H1 (cell line): Measurements from ENCODE around the gene COL2A1. TPM values are rescaled to one million over a fixed set of nuclear protein-coding genes. Genes with fewer than 3 reads are reported as not detected.

Experiments used
- CTCF ChIA-PET: fragments of 300-600 bp; sonication (Branson Sonifier 250); formaldehyde crosslinking; loops from one replicate; lab custom pipeline; 2021; ENCODE audit not compliant: partially characterized antibody; lab: Charles Lee
- POLR2A ChIA-PET: fragments of 300-600 bp; sonication (Branson Sonifier 250); formaldehyde crosslinking; loops from one replicate; lab custom pipeline; 2021; ENCODE audit warnings: inconsistent platforms; ENCODE audit not compliant: partially characterized antibody; lab: Charles Lee
- DNase-seq, 2 experiments: peaks; one replicate each; pipeline versions ENCODE4 v3.0.0 to v3.0.0-alpha.2; 2010 to 2022; ENCODE audit warnings: low spot score in 2 of 2, low read depth in 1 of 2, mixed read lengths in 1 of 2
- FAIRE-seq: peaks from 2 replicates; lab custom pipeline; 2011; peaks lifted over from hg19 to GRCh38; lab: Jason Lieb, UNC
- H2AFZ ChIP-seq: 2 replicates; pipeline ENCODE4 v1.8.1; 2012; ENCODE audit warnings: low read length, inconsistent platforms
- H2AK5ac ChIP-seq: 2 replicates; pipeline ENCODE4 v1.6.1; 2013; ENCODE audit warnings: low read depth, low read length
- H2BK120ac ChIP-seq: replicated peaks from 2 replicates; pipeline ENCODE3; 2013; ENCODE audit warnings: low read depth, low read length, inconsistent platforms
- H2BK12ac ChIP-seq: 2 replicates; pipeline ENCODE4 v1.6.1; 2013; ENCODE audit warnings: low read depth, low read length
- H2BK15ac ChIP-seq: 2 replicates; pipeline ENCODE4 v1.6.1; 2013; ENCODE audit warnings: low read length
- H2BK20ac ChIP-seq: 2 replicates; pipeline ENCODE4 v1.6.1; 2013; ENCODE audit warnings: low read length
- H2BK5ac ChIP-seq: 2 replicates; pipeline ENCODE4 v1.6.1; 2013; ENCODE audit warnings: low read depth, low read length
- H3K14ac ChIP-seq: 2 replicates; pipeline ENCODE4 v1.6.1; 2013; ENCODE audit warnings: inconsistent platforms; ENCODE audit not compliant: insufficient read length
- H3K18ac ChIP-seq: 2 replicates; pipeline ENCODE4 v1.6.1; 2013; ENCODE audit warnings: low read length; ENCODE audit errors: extremely low read depth
- H3K23ac ChIP-seq: 2 replicates; pipeline ENCODE4 v1.6.1; 2013; ENCODE audit warnings: inconsistent platforms; ENCODE audit not compliant: insufficient read length
- H3K23me2 ChIP-seq: 2 replicates; pipeline ENCODE4 v1.6.1; 2013; ENCODE audit warnings: low read depth, low read length
- H3K27ac ChIP-seq: 2 replicates; pipeline ENCODE4 v1.6.1; 2011; ENCODE audit warnings: low read depth, low read length, inconsistent platforms
- H3K27me3 ChIP-seq, 4 experiments: replicated peaks in 1 of 4; 1 replicate in 1 of 4; 2 replicates in 3 of 4; pipeline versions ENCODE4 v1.6.1 to v1.8.1; 2011 to 2013; ENCODE audit warnings: low read length in 3 of 4, mild to moderate bottlenecking in 3 of 4, inconsistent platforms in 2 of 4, mixed read lengths in 2 of 4, moderate library complexity in 1 of 4; ENCODE audit not compliant: control insufficient read depth in 3 of 4, insufficient read depth in 3 of 4; ENCODE audit errors: extremely low read depth in 1 of 4
- H3K36me3 ChIP-seq, 4 experiments: 2 replicates each; pipeline versions ENCODE4 v1.6.1 to v1.8.1; 2011 to 2013; ENCODE audit warnings: mild to moderate bottlenecking in 4 of 4, low read length in 3 of 4, moderate library complexity in 2 of 4, control low read depth in 1 of 4, inconsistent platforms in 1 of 4; ENCODE audit not compliant: insufficient read depth in 4 of 4, control insufficient read depth in 2 of 4
- H3K4ac ChIP-seq: replicated peaks from 2 replicates; pipeline ENCODE3; 2013; ENCODE audit warnings: low read length, low read depth, mixed read lengths, inconsistent platforms; ENCODE audit not compliant: insufficient read length
- H3K4me1 ChIP-seq, 4 experiments: replicated peaks in 1 of 4; 1 replicate in 1 of 4; 2 replicates in 3 of 4; pipeline versions ENCODE4 v1.6.1 to v1.8.1; 2011 to 2013; ENCODE audit warnings: low read length in 3 of 4, inconsistent platforms in 2 of 4, mixed read lengths in 1 of 4; ENCODE audit not compliant: insufficient read depth in 4 of 4, control insufficient read depth in 3 of 4
- H3K4me2 ChIP-seq, 2 experiments: 2 replicates each; pipeline versions ENCODE4 v1.6.1 to v1.8.1; 2011 to 2013; ENCODE audit warnings: low read depth in 2 of 2, low read length in 2 of 2, control low read depth in 1 of 2, inconsistent platforms in 1 of 2, mild to moderate bottlenecking in 1 of 2; ENCODE audit not compliant: insufficient read depth in 1 of 2
- H3K4me3 ChIP-seq, 4 experiments: fragments of 200-600, 300-600 bp in 1 of 4; sonication (generic), shearing (Covaris generic), sonication (Bioruptor Twin) in 1 of 4; 2 replicates each; pipeline versions ENCODE4 v1.5.1 to v1.8.1; 2011 to 2016; ENCODE audit warnings: low read length in 4 of 4, low read depth in 3 of 4, control low read depth in 2 of 4, inconsistent platforms in 2 of 4, mild to moderate bottlenecking in 2 of 4, mixed read lengths in 1 of 4, moderate library complexity in 1 of 4; ENCODE audit not compliant: insufficient read depth in 2 of 4; ENCODE audit errors: extremely low read depth in 1 of 4
- H3K56ac ChIP-seq: replicated peaks from 2 replicates; pipeline ENCODE3; 2013; ENCODE audit warnings: low read depth, mild to moderate bottlenecking, mixed read lengths, low read length, inconsistent platforms; ENCODE audit not compliant: insufficient read length
- H3K79me1 ChIP-seq: 2 replicates; pipeline ENCODE4 v1.6.1; 2013; ENCODE audit warnings: low read depth, low read length, control low read depth
- H3K79me2 ChIP-seq, 2 experiments: 2 replicates each; pipeline versions ENCODE4 v1.6.1 to v1.8.1; 2012 to 2013; ENCODE audit warnings: low read length in 2 of 2, mild to moderate bottlenecking in 2 of 2, inconsistent platforms in 1 of 2; ENCODE audit not compliant: insufficient read depth in 2 of 2, control insufficient read depth in 1 of 2
- H3K9ac ChIP-seq, 4 experiments: replicated peaks in 1 of 4; 1 replicate in 1 of 4; 2 replicates in 3 of 4; pipeline versions ENCODE4 v1.6.1 to v1.8.1; 2011 to 2013; ENCODE audit warnings: low read depth in 3 of 4, low read length in 3 of 4, control low read depth in 2 of 4, mild to moderate bottlenecking in 2 of 4, moderate library complexity in 2 of 4, inconsistent platforms in 1 of 4; ENCODE audit errors: extremely low read depth in 1 of 4
- H3K9me3 ChIP-seq, 2 experiments: 2 replicates each; pipeline versions ENCODE4 v1.6.1 to v1.8.1; 2012 to 2013; ENCODE audit warnings: mild to moderate bottlenecking in 2 of 2, moderate library complexity in 2 of 2, control low read depth in 1 of 2, inconsistent platforms in 1 of 2, low read depth in 1 of 2, low read length in 1 of 2, mixed read lengths in 1 of 2; ENCODE audit not compliant: insufficient read depth in 2 of 2
- H4K20me1 ChIP-seq, 2 experiments: replicated peaks in 1 of 2; 2 replicates each; pipeline versions ENCODE3 to v1.8.1; 2011 to 2013; ENCODE audit warnings: inconsistent platforms in 2 of 2, low read length in 2 of 2, mild to moderate bottlenecking in 1 of 2; ENCODE audit not compliant: insufficient read depth in 2 of 2, control insufficient read depth in 1 of 2
- H4K5ac ChIP-seq: 2 replicates; pipeline ENCODE4 v1.6.1; 2013; ENCODE audit warnings: low read length, low read depth, mixed read lengths, inconsistent platforms; ENCODE audit not compliant: insufficient read length
- H4K8ac ChIP-seq: 2 replicates; pipeline ENCODE4 v1.8.0; 2013; ENCODE audit warnings: mild to moderate bottlenecking, moderate library complexity, low read length, inconsistent platforms; ENCODE audit not compliant: insufficient read depth; ENCODE audit errors: extremely low read depth
- H4K91ac ChIP-seq: replicated peaks from 2 replicates; pipeline ENCODE3; 2013; ENCODE audit warnings: low read length, mixed read lengths, inconsistent platforms; ENCODE audit not compliant: insufficient read length
- whole genome bisulfite sequencing, 2 experiments: shearing (Covaris generic) in 1 of 2; methylation state at CpG; one replicate each; pipeline versions ENCODE4 v1.1.6 to v1.1.7; 2013 to 2015; ENCODE audit warnings: low lambda C conversion rate in 2 of 2, mixed read lengths in 2 of 2, inconsistent platforms in 1 of 2, low coverage in 1 of 2, missing lambda C conversion rate in 1 of 2; ENCODE audit not compliant: insufficient replicate concordance in 2 of 2, insufficient coverage in 1 of 2, insufficient read length in 1 of 2; ENCODE audit errors: extremely low coverage in 1 of 2, missing lambda C conversion rate in 1 of 2; 5-methylcytosine and 5-hydroxymethylcytosine counted together
- polyA plus RNA-seq, 7 experiments: library from polyadenylated mRNA; depleted of rRNA in 3 of 7; stranded (reverse) in 5 of 7; unstranded in 2 of 7; fragments of >200 nt in 5 of 7; fragments of 200-250 nt in 2 of 7; gene quantifications; 1 replicate in 5 of 7; 2 replicates in 1 of 7; 4 replicates in 1 of 7; pipeline versions ENCODE4 v1.2.1 to v1.2.3, GENCODE V29; 2011 to 2013; ENCODE audit warnings: missing spikeins in 2 of 7, mixed read lengths in 2 of 7
- total RNA-seq: library from RNA; stranded (reverse); fragmentation: NEBNext Ultra II Directional; extraction: Animal tissue kit (Norgen Biotek cat#: 25700); gene quantifications from 2 replicates; pipeline ENCODE4 v1.2.1, GENCODE V29; 2021

Gene COL2A1
- total and polyA plus RNA-seq, 2 of the 8 experiments (the other 6 are each of a cell fraction or from before 2014, with no cell fraction given): 4.2 to 14.6 TPM

DNA sequence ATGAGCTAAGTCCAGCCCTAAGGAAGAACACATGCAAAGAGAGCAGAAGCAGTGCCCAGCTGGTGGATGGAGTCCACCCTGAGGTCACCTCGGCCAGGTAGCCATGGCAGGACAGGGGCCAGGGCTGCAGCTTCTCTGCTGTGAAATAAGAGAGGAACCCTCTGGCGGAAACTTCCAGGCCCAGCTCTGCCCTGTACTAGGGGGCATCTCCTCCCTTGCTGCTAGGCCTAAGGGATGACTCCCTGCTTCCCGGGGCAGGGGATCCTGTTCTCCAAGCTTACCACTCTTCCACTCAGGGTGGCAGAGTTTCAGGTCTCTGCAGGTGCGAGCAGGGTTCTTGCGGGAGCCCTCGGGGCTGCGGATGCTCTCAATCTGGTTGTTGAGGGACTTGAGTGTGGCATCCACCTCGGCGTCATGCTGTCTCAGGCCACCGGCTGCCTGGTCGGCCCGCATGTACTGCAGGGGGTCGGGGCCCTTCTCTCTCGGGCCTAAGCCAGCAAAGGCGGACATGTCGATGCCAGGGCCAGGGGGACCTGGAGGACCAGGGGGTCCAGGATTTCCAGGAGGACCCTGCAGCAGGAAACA is 29.1 kb downstream of the COL2A1 start:
- DNase-seq: no peak
- no peaks in the 10 kb centered on the region for H3K9me3 ChIP-seq

More for the DNA sequence above, 29.1 kb downstream of the COL2A1 start:
- H3K14ac ChIP-seq: no peak overlapping the region
- no peak overlapping the region for H2BK15ac ChIP-seq
- H2AK5ac ChIP-seq: no peak overlapping the region
- no peak overlapping the region for H3K23ac ChIP-seq
- H2AFZ ChIP-seq: no peak overlapping the region
- H3K79me1 ChIP-seq: no peaks in the 10 kb centered on the region; the same call in 1 of the 2 replicates
- no peaks in the 10 kb centered on the region for H4K20me1 ChIP-seq
- no peak overlapping the region for H3K4me3 ChIP-seq
- H3K79me2 ChIP-seq: no peaks in the 10 kb centered on the region
- H3K9ac ChIP-seq: no peak overlapping the region
- H4K91ac ChIP-seq: no peak overlapping the region
- no peak overlapping the region for H4K8ac ChIP-seq
- no peak overlapping the region for H3K4ac ChIP-seq
- no peaks in the 10 kb centered on the region for H3K36me3 ChIP-seq
- no peak overlapping the region for H3K56ac ChIP-seq
- no peak overlapping the region for H2BK20ac ChIP-seq
- no peaks in the 10 kb centered on the region for H3K4me1 ChIP-seq
- 93% methylated on average over 16 of the region's 16 CpGs; no CpG with 5 or more reads in 1 of the 2 experiments for WGBS, 2 experiments
- H3K27ac ChIP-seq: no peak overlapping the region
- H3K18ac ChIP-seq: no peak overlapping the region
- no peak overlapping the region for H2BK5ac ChIP-seq
- H2BK12ac ChIP-seq: no peak overlapping the region
- no peak overlapping the region for H3K4me2 ChIP-seq
- H3K23me2 ChIP-seq: no peaks in the 10 kb centered on the region
- no peak for FAIRE-seq
- POLR2A ChIA-PET: interaction anchor here (0.5 to 1.0 kb wide), 2 partner anchors 12 to 443 kb away, joined by 3 read pairs; partner anchors contain the start of gene TMEM106C
- peaks cover 0 to 4% (median 2%) of the 10 kb centered on the region in 4 experiments; a peak in 3 of 7 replicates for H3K27me3 ChIP-seq
- H2BK120ac ChIP-seq: no peak overlapping the region
- CTCF ChIA-PET: interaction anchor here (0.9 to 1.6 kb wide), 2 partner anchors 26 to 87 kb away, joined by 3 to 6 read pairs; no protein-coding TSS in a partner anchor
- no peak overlapping the region for H4K5ac ChIP-seq
